DMS114 treated with DMSO at 0.1 percent for 48 hours (cell line): ENCODE results near the gene DRAXIN.

ENCODE experiments used
- DNase-seq: peaks from one replicate; lab custom pipeline; 2025; ENCODE audit not compliant: unreplicated experiment; lab: John Stamatoyannopoulos, UW

The DRAXIN gene

GRCh38 chr1:11691302-11691914 lies at the start of gene DRAXIN:
Gene DRAXIN (plus strand): TSS chr1:11691710. CDS start chr1:11706259, 14,549 bp downstream.
- no peak for DNase-seq

- DNase-seq, result no peak
These were observed 49.7 kb upstream of the DRAXIN start for GRCh38 chr1:11641776-11642305.

- DNase-seq, result peak; percentile 56
These were observed 49.0 kb upstream of the DRAXIN start for GRCh38 chr1:11642418-11643017.

- no peak for DNase-seq
These were observed 47.7 kb upstream of the DRAXIN start for GRCh38 chr1:11643782-11644181.

- DNase-seq, result no peak
These were observed 46.2 kb upstream of the DRAXIN start for GRCh38 chr1:11645270-11645669.

- DNase-seq, result peak; percentile 72
These were observed 45.7 kb upstream of the DRAXIN start for GRCh38 chr1:11645670-11646265.

GRCh38 chr1:11646317-11646716 lies 45.2 kb upstream of the DRAXIN start:
- DNase-seq, result no peak

GRCh38 chr1:11647333-11647732 lies 44.2 kb upstream of the DRAXIN start:
- no peak for DNase-seq

- no peak for DNase-seq
These were observed 43.5 kb upstream of the DRAXIN start for GRCh38 chr1:11648039-11648438.

GRCh38 chr1:11648732-11649158 lies 42.8 kb upstream of the DRAXIN start:
- no peak for DNase-seq

GRCh38 chr1:11649237-11649623 lies 42.3 kb upstream of the DRAXIN start:
- DNase-seq, result no peak

GRCh38 chr1:11649624-11650330 lies 41.7 kb upstream of the DRAXIN start:
- no peak for DNase-seq

- no peak for DNase-seq
These were observed 41.0 kb upstream of the DRAXIN start for GRCh38 chr1:11650331-11650991.

GRCh38 chr1:11651017-11651416 lies 40.5 kb upstream of the DRAXIN start:
- DNase-seq, result no peak

GRCh38 chr1:11652203-11652780 lies 39.2 kb upstream of the DRAXIN start:
- DNase-seq, result no peak

GRCh38 chr1:11653101-11653860 lies 38.2 kb upstream of the DRAXIN start:
- no peak for DNase-seq

- DNase-seq, result no peak
These were observed 37.7 kb upstream of the DRAXIN start for GRCh38 chr1:11653861-11654136.

- no peak for DNase-seq
These were observed 37.2 kb upstream of the DRAXIN start, which contains the start of the genes FBXO2 and FBXO44 for GRCh38 chr1:11654137-11654938. Gene FBXO2 (minus strand): TSS chr1:11654429. CDS start chr1:11654340, 89 bp downstream. Gene FBXO44 (plus strand): TSS chr1:11654877. CDS start chr1:11655836, 959 bp downstream.
